NB4 (cell line): ENCODE data around the gene BACH1.

Experiments
- CTCF ChIP-seq: IDR thresholded peaks from one replicate; pipeline ENCODE4 v1.5.1; 2012; ENCODE audit warnings: low read depth, low read length
- MAX ChIP-seq: IDR thresholded peaks from 2 replicates; pipeline ENCODE4 v1.6.1; 2011; ENCODE audit warnings: low read depth, low read length
- MYC ChIP-seq: IDR thresholded peaks from 2 replicates; pipeline ENCODE4 v1.6.1; 2011; ENCODE audit warnings: low read depth, low read length
- POLR2A ChIP-seq: IDR thresholded peaks from 2 replicates; pipeline ENCODE4 v1.6.1; 2011; ENCODE audit warnings: mild to moderate bottlenecking; ENCODE audit not compliant: insufficient read length; ENCODE audit errors: extremely low read depth

GRCh38 chr21:29313662-29314408 is 15.1 kb downstream of the BACH1 start:
- TF ChIP-seq CTCF = no peak
- TF ChIP-seq MAX = no peak
- TF ChIP-seq POLR2A = no peak
- TF ChIP-seq MYC = no peak
